ENCODE data around the gene RASL10B. TPM values are rescaled to one million over a fixed set of nuclear protein-coding genes. Genes with fewer than 3 reads are reported as not detected.

Gene RASL10B
- total RNA-seq, 2 experiments from 2014 or later, result 0.15 to 0.37 TPM

DNA sequence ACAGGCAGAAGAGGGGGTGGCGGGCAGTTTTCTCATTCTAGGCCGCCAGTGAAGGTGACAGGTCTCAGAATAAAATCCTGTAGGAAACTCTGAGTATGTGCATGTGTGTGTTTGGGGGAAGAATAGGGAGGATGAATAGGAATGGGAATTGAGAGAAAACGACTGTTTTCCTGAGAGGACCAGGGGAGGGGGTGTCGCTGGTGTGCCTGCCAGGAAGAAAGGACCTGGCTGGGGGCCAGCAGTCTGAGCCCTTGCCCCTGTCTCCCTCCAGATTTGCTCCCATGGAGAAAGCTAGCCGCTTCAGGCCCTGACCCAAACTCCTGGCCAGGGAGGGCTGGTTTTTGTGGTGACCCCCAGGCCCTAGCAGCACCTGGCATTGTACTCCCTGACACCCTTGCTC is 43.6 kb downstream of the RASL10B start:
- Mint-ChIP-seq H3K9me3 (no peaks in the 10 kb centered on the region), H3K4me3 (no peak overlapping the region), H3K27ac (no peak overlapping the region), H3K27me3 (peaks cover 15% of the 10 kb centered on the region), H3K4me1 (no peaks in the 10 kb centered on the region), H3K36me3 (ENCODE audit: low read depth) (no peaks in the 10 kb centered on the region)
- no peak for DNase-seq
- ChIA-PET POLR2A (no interaction called here), CTCF (interaction anchor here (3.5 kb wide), 1 partner anchor 11 kb away, joined by 16 read pairs; no protein-coding TSS in a partner anchor)

DNA sequence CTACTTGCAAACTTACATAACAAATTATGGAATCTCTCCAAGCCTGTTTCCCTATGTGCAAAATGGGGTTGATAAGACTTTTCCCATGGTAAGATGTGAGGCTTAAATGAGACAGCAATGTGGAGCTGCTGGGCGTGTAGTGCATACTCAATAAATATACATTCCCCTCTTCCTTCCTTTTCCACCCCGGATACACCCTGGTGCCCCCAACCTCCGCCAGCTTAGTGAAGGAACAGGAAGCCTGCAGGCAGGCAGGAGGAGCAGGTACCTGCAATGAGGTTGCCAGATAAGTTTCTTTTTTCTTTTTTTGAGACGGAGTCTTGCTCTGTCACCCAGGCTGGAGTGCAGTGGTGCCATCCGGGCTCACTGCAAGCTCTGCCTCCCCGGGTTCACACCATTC is 44.1 kb downstream of the RASL10B start:
- Mint-ChIP-seq H3K9me3 (no peaks in the 10 kb centered on the region), H3K27me3 (peaks cover 15% of the 10 kb centered on the region), H3K4me1 (no peaks in the 10 kb centered on the region), H3K4me3 (no peak overlapping the region), H3K36me3 (ENCODE audit: low read depth) (no peaks in the 10 kb centered on the region), H3K27ac (no peak overlapping the region)
- POLR2A ChIA-PET, result interaction anchor here (0.7 kb wide), 1 partner anchor 34 kb away, joined by 4 read pairs; no protein-coding TSS in a partner anchor
- no peak for DNase-seq
- CTCF ChIA-PET, result interaction anchor here (3.5 kb wide), 1 partner anchor 12 kb away, joined by 16 read pairs; no protein-coding TSS in a partner anchor

DNA sequence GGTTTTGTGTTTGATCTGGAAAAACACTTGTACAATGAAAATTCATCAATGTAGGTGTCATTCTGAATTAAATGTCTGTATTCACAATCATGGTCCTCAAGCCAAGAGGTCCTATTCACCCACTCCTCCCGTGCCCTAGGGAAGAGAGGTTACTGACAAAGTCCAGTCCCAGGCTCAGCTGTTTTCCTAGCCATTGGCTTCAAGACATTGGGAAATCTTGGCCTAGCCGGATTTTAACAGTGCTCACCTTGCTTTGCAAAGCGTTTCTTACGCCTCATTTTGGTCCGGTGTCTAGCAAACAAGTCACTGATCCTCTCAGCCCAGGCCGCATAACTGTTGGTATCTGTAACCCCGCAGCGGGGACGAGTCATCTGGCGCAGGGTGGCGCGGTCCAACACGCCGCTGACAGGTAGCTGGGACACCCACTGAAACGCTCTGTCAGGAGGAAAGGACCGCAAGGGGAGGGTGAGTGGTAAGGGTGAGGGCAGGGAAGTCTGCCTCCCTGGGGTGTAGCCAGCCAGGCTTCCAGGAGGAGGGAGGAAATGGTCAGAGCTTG is 47.3 kb downstream of the RASL10B start:
- Mint-ChIP-seq H3K36me3 (ENCODE audit: low read depth) (no peaks in the 10 kb centered on the region), H3K4me1 (no peaks in the 10 kb centered on the region), H3K27ac (no peak overlapping the region), H3K4me3 (no peak overlapping the region), H3K27me3 (peaks cover 20% of the 10 kb centered on the region), H3K9me3 (no peaks in the 10 kb centered on the region)
- POLR2A ChIA-PET, result interaction anchor here (0.6 kb wide), 1 partner anchor 112 kb away, joined by 3 read pairs; no protein-coding TSS in a partner anchor
- CTCF ChIA-PET, result no interaction called here
- no peak for DNase-seq

DNA sequence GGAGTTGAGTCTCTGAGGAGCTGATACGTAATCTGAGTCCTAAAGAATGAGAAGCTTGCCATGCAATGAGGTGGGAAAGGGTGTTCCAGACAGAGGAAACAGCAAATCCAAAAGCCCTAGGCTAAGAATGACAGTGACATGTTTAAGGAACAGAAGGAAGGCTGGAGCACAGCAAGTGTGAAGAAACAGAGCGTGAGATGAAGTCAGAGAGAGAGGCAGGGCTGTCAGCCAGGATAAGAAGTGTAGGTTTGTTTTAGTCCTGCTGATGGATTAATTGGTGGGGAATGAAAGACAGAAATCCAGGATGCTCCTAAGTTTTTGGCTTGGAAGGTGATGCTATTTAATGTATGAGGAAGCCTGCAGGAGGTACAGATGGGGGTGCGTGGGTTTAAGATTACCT is 49.5 kb downstream of the RASL10B start:
- peaks cover 20% of the 10 kb centered on the region for H3K27me3 Mint-ChIP-seq
- no peaks in the 10 kb centered on the region for H3K36me3 Mint-ChIP-seq (ENCODE audit: low read depth)
- no peak overlapping the region for H3K27ac Mint-ChIP-seq
- H3K4me1 Mint-ChIP-seq, result no peaks in the 10 kb centered on the region
- H3K9me3 Mint-ChIP-seq, result no peaks in the 10 kb centered on the region
- ChIA-PET CTCF (interaction anchor here (0.7 to 2.6 kb wide), 5 partner anchors 11 to 189 kb away, joined by 3 to 19 read pairs (median 8); no protein-coding TSS in a partner anchor), POLR2A (no interaction called here)
- H3K4me3 Mint-ChIP-seq, result no peak overlapping the region
- no peak for DNase-seq

DNA sequence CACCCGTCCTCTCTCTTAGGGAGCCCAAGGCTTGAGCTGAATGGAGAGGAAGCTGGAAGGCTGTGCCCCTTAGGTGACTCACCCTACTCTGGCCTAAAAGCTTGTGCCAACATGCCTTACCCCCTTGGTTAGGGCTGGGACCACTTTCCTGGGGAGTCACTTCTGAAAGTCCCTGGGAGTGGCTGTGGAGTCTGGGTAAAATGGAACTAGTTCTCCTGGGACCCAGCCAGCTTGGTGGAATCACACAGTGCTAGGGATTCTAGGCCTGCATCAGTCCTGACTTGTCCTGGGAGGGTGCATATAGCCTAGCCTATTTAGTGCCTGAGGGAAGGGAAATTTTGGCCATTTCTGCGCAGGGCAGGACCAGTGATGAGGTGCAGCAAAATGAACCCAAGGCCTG is 53.5 kb downstream of the RASL10B start:
- Mint-ChIP-seq H3K36me3 (ENCODE audit: low read depth) (no peaks in the 10 kb centered on the region), H3K9me3 (no peaks in the 10 kb centered on the region), H3K4me1 (peaks cover 9% of the 10 kb centered on the region), H3K27me3 (peaks cover 30% of the 10 kb centered on the region), H3K4me3 (no peak overlapping the region), H3K27ac (no peak overlapping the region)
- DNase-seq, result no peak
- ChIA-PET CTCF (interaction anchor here (0.8 to 2.5 kb wide), 4 partner anchors 11 to 37 kb away, joined by 3 to 8 read pairs (median 4); no protein-coding TSS in a partner anchor), POLR2A (no interaction called here)

DNA sequence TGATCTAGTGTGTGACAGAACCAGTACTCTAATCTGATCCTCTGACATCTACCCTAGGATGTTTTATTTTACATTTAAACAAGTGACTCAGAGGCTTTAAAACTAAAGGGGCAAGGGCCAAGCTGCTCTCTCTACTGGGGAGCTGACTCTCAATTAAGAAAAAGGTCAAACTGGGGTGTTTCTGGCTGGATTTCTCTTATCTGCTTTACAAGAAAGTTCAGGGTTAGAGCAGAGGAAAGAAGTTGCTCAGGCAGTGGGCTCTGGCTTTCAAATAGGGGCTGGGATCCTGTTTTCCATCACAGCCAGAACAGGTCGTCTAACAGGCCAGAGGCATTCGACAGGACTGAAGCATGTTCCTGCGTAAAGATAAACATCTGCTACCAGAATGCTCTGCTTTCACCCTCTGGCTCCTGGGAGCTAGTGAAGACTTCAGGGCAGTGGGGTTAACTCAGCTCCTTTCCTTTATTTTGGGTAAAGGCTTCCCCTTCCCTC is 55.5 kb downstream of the RASL10B start:
- H3K36me3 Mint-ChIP-seq (ENCODE audit: low read depth), result no peaks in the 10 kb centered on the region
- peaks cover 26% of the 10 kb centered on the region for H3K27me3 Mint-ChIP-seq
- H3K9me3 Mint-ChIP-seq, result no peaks in the 10 kb centered on the region
- POLR2A ChIA-PET, result no interaction called here
- DNase-seq, result no peak
- no peak overlapping the region for H3K27ac Mint-ChIP-seq
- no peak overlapping the region for H3K4me3 Mint-ChIP-seq
- CTCF ChIA-PET, result interaction anchor here (0.9 to 2.5 kb wide), 3 partner anchors 10 to 39 kb away, joined by 3 to 5 read pairs (median 4); partner anchors contain the start of gene TAF15
- H3K4me1 Mint-ChIP-seq, result peaks cover 9% of the 10 kb centered on the region

DNA sequence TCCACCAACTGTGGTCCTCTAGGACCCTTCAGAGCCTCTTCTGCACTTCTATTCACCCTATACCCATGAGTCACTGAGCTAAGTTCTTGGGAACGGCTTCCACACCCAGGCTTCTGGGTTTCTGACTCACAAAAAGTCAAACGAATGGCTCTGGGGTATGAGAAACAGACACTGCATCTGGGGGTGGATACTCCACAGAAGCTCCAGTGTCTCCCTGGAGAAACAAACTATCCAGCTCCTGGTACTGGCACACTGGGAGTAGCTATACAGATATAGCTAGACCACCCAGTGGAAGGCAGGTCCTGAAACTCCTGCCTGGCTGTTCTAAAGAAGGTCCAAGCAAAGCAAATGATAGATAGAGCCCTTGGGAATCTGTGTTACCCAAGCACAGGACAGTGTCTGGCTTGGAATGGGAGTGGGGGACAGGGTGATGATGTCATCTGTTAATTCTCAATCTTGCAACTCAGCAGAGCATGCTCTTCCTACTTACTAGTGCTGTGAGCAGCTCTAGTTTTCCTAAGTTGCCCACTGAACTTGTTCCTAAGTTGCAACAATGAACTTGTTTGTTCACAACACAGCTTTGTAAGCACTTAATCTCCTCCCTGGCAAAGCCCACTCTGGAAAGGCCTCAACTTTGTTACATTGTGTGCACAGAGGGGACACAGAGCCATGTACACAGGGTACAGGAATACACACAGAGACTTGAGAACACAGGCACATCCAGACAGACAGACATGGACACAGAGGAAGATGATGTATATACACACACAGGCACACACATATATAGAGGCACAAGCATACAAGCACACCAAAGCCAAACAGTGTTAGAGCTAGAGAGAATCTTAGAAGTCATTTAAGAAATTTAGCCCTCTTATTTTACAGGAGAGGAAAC is 57.3 kb downstream of the RASL10B start:
- H3K4me3 Mint-ChIP-seq, result no peak overlapping the region
- no peak overlapping the region for H3K27ac Mint-ChIP-seq
- peaks cover 33% of the 10 kb centered on the region for H3K27me3 Mint-ChIP-seq
- peaks cover 9% of the 10 kb centered on the region for H3K4me1 Mint-ChIP-seq
- no peaks in the 10 kb centered on the region for H3K36me3 Mint-ChIP-seq (ENCODE audit: low read depth)
- CTCF ChIA-PET, result interaction anchor here (0.9 to 1.9 kb wide), 6 partner anchors 9 to 28 kb away, joined by 3 to 13 read pairs (median 4); no protein-coding TSS in a partner anchor
- POLR2A ChIA-PET, result no interaction called here
- no peaks in the 10 kb centered on the region for H3K9me3 Mint-ChIP-seq
- DNase-seq, result no peak

DNA sequence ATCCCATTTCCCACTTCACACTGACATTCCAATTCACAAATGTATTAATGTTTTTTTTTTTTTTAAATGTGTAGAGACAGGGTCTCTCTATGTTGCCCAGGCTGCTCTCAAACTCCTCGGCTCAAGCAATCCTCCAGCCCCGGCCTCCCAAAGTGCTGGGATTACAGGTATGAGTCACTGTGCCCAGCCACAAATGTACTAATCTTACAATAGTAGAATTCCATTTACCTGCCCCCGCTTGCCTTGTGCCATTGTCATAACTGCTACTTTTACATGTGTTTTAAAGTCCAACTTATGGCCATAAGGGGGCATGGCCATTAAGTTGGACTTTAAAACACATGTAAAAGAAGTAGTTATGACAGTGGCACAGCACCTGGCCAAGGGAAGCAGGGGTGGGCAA is 59.4 kb downstream of the RASL10B start:
- no peaks in the 10 kb centered on the region for H3K36me3 Mint-ChIP-seq (ENCODE audit: low read depth)
- H3K4me3 Mint-ChIP-seq, result no peak overlapping the region
- peaks cover 15% of the 10 kb centered on the region for H3K4me1 Mint-ChIP-seq
- peaks cover 48% of the 10 kb centered on the region for H3K27me3 Mint-ChIP-seq
- DNase-seq, result no peak
- H3K9me3 Mint-ChIP-seq, result no peaks in the 10 kb centered on the region
- no peak overlapping the region for H3K27ac Mint-ChIP-seq
- ChIA-PET CTCF (no interaction called here), POLR2A (no interaction called here)

DNA sequence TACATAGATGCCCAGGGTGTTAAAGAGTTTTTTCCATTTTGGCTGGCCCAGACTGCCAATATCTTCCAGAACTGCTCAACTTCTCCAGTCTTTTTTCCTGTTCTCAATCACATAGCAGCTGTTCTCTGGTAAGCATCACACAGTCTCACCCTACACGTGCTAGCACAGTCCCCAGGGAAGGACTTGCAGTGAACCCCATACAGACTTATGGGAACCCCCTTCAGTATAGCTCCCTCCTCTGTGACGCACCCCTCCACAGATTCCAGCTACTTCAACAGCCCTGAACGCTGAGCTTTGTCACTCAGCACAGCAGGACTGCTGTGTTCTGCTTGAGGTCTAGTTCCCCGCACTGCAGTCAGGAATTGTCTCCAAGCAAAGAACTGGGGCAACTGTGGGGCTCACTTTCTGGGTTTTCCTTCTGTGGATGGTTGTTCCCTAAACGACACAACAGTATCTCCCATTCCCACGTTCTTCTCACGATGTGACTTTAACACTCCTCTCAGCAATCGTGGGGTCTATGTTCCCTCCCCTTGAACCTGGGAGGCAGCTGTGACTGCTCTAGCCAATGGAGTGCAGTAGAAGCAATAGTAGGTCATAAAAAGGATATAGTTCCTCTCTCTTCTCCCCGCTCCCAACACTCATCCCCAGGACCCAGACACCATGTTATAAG is 60.4 kb downstream of the RASL10B start:
- no peak for DNase-seq
- H3K27ac Mint-ChIP-seq, result no peak overlapping the region
- ChIA-PET CTCF (interaction anchor here (1.4 kb wide), 2 partner anchors 10 to 28 kb away, joined by 5 to 8 read pairs; no protein-coding TSS in a partner anchor), POLR2A (no interaction called here)
- no peaks in the 10 kb centered on the region for H3K36me3 Mint-ChIP-seq (ENCODE audit: low read depth)
- H3K27me3 Mint-ChIP-seq, result peaks cover 54% of the 10 kb centered on the region
- H3K4me1 Mint-ChIP-seq, result peaks cover 21% of the 10 kb centered on the region
- no peak overlapping the region for H3K4me3 Mint-ChIP-seq
- no peaks in the 10 kb centered on the region for H3K9me3 Mint-ChIP-seq

Other genes starting within 250 kb of the RASL10B start
- 100 to 1,000 TPM in 1 of 2 experiments, 10 to 100 TPM in 1; 97.9 to 102 TPM for gene SLFN12L, start 194.0 kb upstream of the RASL10B start, total RNA-seq
- not detected for gene SLFN14, start 170.8 kb upstream of the RASL10B start, total RNA-seq
- 1 to 10 TPM; 4.0 to 5.5 TPM for gene PEX12, start 153.1 kb upstream of the RASL10B start, total RNA-seq
- gene AP2B1, start 144.3 kb upstream of the RASL10B start, total RNA-seq, result 100 to 1,000 TPM; 180 to 185 TPM
- gene GAS2L2, start 21.6 kb downstream of the RASL10B start, total RNA-seq, result not detected
- not detected for gene C17orf50, start 29.2 kb downstream of the RASL10B start, total RNA-seq
- gene MMP28, start 64.0 kb downstream of the RASL10B start, total RNA-seq, result not detected
- 100 to 1,000 TPM; 274 to 311 TPM for gene TAF15, start 77.8 kb downstream of the RASL10B start, total RNA-seq
- under 1 TPM; 0.17 to 0.27 TPM for gene HEATR9, start 137.3 kb downstream of the RASL10B start, total RNA-seq
- 10 to 100 TPM; 68.7 to 81.3 TPM for gene CCL5, start 148.7 kb downstream of the RASL10B start, total RNA-seq
- gene RDM1, start 199.1 kb downstream of the RASL10B start, total RNA-seq, result 1 to 10 TPM; 7.0 to 7.9 TPM
- not detected for gene LYZL6, start 212.1 kb downstream of the RASL10B start, total RNA-seq
- not detected for gene CCL16, start 249.9 kb downstream of the RASL10B start, total RNA-seq